MM.1S (cell line): ENCODE measurements around the gene BBS12.

Source experiments
- CTCF ChIP-seq: fragments of 300-600 bp; sonication (generic); IDR thresholded peaks from 2 replicates; pipeline ENCODE4 v1.5.1; 2016; ENCODE audit warnings: antibody characterized with exemption, low read length, mixed read lengths
- EZH2 ChIP-seq: fragments of 300-600 bp; sonication (generic); optimal IDR thresholded peaks from 2 replicates; pipeline ENCODE3; 2017; ENCODE audit warnings: low read depth, mild to moderate bottlenecking, antibody characterized with exemption, low read length, mixed read lengths
- EZH2phosphoT487 ChIP-seq: fragments of 300-600 bp; sonication (generic); IDR thresholded peaks from 2 replicates; pipeline ENCODE4 v1.6.1; 2018; ENCODE audit warnings: antibody characterized with exemption, low read length

- TF ChIP-seq CTCF (no peak), EZH2phosphoT487 (no peak), EZH2 (no peak)
Observed at GRCh38 chr4:122703868-122704267, 28.6 kb upstream of the BBS12 start.
